ENCODE measurements around the gene CCL2. TPM values are rescaled to one million over a fixed set of nuclear protein-coding genes. Genes with fewer than 3 reads are reported as not detected.

Gene CCL2
- total and polyA plus RNA-seq, 2 of the 8 experiments (the other 6 are each of a cell fraction or from before 2014, with no cell fraction given), result 3.0 to 3.7 TPM

GRCh38 chr17:34303606-34304005 is 48.5 kb downstream of the CCL2 start (continued):
- TF ChIP-seq CHD7 (IDR thresholded peaks at IDR 0.05; ENCODE audit: insufficient replicate concordance, low read length) (no peak), CBX5 (IDR thresholded peaks at IDR 0.05; ENCODE audit: low read depth, low read length) (no peak), PHF8 (conservative IDR thresholded peaks at IDR 0.05; ENCODE audit: low read depth, low read length) (no peak)
